NOMO-1 (cell line): ENCODE data around the gene AFP.
A peak's percentile ranks its signal among the peaks of the same experiment; 100 is the strongest.
"Not testable (repeated sequence)": the region's sequence is repeated elsewhere in the genome, so short reads cannot be mapped to it uniquely, and the experiment has no call there.

Source experiments
- DNase-seq, 2 experiments: peaks; one replicate each; lab custom pipeline; 2025; ENCODE audit not compliant: unreplicated experiment in 2 of 2; lab: John Stamatoyannopoulos, UW

The AFP gene

DNA sequence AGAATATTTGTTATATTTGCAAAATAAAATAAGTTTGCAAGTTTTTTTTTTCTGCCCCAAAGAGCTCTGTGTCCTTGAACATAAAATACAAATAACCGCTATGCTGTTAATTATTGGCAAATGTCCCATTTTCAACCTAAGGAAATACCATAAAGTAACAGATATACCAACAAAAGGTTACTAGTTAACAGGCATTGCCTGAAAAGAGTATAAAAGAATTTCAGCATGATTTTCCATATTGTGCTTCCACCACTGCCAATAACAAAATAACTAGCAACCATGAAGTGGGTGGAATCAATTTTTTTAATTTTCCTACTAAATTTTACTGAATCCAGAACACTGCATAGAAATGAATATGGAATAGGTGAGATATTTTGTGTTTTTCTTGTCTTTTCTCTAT lies at the start of gene AFP:
Gene AFP (plus strand): TSS at position 238 of the 400 bp plus-strand sequence. CDS start 42 bp downstream, at position 280.
- DNase-seq, result no peak

DNA sequence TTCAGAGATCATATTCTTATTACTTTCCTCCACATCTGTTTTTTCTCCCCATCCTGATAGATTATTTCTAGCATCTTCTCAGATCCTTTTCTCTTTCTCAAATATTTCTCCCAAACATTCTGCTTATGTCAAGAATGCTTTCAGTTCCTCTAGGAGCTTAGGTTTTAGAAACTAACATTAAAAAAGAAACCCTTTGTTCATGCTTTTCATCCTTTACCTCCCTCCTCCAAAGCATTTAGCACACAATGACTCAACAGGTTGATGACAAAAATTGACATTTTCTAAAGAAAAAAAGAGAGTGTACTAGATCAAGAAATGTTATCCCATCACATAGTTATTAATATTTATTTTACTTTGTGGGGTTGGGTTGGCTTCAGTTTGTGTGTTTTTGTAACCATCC lies 48.5 kb upstream of the AFP start:
- DNase-seq, result no peak

DNA sequence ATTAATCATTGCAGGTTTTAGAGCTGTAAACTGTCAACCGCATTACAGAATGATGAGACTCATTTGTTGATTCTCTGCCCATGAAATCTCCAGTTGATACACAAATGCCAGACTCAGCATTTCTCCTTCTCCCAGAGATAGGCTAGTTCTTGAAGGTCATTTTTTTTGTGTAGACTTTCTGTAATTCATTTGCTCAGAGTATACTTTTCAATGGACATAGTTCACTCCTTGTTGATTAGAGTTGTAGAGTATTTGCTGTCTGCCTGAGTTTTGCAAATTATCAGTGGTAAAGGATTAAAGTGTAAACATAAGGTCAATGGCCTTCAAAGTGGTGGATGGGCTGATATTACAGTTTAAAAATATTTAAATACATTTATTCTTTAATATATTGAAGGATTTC lies 47.1 kb upstream of the AFP start:
- DNase-seq, result no peak

DNA sequence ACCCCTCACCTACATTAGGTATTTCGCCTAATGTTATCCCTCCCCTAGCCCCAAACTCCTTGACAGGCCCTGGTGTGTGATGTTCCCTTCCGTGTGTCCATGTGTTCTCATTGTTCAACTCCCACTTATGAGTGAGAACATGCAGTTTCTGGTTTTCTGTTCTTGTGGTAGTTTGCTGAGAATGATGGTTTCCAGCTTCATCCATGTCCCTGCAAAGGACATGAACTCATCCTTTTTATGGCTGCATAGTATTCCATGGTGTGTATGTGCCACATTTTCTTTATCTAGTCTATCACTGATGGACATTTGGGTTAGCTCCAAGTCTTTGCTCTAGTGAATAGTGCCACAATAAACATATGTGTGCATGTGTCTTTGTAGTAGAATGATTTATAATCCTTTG lies 46.4 kb upstream of the AFP start:
- DNase-seq, result not testable (repeated sequence)

DNA sequence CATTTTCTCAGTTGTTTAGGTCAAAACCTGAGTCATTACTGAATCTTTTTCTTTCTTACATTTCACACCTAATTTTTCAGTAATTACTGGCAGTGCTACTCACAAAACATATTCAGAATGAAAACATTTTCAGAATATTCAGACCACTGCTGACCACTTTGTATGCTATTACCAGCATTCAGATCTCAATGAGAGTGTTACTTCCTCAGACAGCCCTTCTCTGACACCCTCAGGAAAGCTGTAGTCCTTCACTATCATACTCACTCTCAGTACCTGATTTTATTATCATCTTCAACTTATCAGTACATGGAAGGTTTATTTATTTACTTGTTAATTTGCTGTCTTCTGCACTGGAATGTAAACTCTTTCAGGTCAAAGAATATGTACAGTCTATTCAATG lies 44.2 kb upstream of the AFP start:
- no peak for DNase-seq

DNA sequence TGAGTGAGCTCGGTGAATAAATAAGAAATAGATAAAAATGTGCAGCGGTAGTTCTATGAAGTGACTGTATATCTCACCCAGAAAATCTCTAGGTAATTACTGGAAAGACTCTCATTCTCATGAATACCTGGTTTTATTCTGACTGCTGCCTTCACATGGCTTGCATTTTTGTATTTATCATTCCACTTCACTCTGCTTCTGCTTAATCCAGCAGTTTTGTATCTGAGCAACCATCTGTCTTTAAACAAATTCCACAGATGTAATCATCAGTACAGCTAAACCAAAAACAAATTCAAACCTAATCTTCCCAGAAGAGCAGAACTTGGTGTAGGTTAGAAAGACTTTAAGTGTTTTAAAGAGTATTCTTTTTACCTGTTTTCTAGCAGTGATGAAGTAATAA lies 43.1 kb upstream of the AFP start:
- DNase-seq, result no peak

DNA sequence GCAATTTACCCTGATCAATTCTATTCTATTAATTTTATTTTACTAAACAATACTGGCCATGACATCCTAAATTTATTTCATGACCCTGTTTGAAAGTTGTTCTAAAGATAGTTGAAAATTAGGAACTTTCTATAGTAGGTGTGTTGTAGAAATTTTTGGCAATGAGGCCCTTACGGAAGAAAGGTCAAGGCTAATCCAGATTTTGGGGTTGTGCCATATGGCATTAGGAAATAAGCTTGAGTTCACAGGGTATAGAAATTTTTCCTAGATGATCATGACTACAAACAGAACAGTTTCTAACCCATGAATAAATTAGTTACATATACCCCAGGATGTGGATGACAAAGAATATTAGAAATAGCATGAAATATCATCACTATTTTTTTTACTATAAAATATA lies 39.7 kb upstream of the AFP start:
- DNase-seq, result no peak

DNA sequence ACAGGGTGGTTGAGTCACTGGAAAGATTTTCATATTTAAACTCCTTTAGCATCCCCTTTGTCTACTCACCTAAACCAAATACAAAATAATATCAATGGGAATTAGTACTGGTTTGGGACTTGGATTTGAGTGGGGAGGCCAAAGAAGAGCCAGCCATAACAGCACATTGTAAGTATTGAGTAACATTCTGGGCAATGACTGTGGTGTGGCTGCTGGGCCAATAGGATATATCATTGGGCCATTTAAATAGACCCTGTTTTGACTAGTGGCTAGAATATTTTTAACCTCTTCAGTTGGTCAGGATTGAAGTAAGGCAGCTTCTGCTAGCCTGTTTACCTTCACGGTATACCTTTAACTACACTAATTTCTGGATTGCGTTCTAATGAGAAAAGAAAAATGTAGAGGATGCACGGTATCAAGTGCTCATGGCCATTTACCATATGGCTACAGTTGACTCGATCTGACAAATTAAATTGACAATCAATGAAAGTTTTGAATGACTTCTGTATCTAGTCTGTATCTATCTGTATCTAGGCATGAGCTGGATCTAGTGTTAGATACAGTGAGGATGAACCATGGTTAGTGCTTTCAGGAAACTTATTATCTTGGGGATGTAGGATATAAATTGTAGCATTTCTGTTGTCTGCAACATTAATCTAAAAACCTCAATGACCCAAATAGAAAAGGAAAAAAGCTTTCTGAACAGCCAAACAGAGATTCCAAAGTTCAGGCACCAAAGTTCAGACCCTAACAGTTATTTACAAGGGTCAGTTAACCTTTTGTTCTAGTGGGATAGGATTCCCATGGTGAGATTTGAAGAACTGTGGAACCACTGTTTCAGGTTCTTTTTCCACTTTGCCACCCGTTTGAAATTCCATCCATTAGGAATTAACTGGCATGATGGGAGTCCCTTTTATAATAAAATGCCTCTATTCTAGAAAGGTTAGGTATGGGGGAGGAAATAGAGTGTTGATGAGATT lies 38.7 kb upstream of the AFP start:
- DNase-seq, result no peak

DNA sequence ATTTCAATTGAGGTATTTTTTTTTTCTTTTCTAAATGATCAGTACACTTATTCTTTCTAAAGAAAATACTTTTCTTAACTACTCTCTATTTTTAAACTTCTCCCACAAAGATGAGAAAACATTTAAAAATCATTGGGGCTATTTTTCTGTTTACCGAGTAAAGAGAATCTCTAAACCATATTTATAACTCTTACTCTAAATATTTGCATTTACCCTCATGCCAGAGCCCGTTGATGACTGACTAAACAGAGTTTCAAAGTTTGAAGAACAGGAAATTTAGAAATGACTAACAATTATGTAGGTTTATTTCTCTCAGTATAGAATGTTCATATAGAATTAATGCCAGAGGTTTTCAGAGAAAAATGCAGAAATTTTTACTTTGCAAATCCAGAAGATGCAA lies 34.6 kb upstream of the AFP start:
- DNase-seq, result no peak

DNA sequence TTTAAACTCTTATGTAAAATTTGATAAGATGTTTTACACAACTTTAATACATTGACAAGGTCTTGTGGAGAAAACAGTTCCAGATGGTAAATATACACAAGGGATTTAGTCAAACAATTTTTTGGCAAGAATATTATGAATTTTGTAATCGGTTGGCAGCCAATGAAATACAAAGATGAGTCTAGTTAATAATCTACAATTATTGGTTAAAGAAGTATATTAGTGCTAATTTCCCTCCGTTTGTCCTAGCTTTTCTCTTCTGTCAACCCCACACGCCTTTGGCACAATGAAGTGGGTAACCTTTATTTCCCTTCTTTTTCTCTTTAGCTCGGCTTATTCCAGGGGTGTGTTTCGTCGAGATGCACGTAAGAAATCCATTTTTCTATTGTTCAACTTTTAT lies 32.0 kb upstream of the AFP start, which contains the start of gene ALB:
Gene ALB (plus strand): TSS at position 246 of the 400 bp plus-strand sequence. CDS start 41 bp downstream, at position 287.
- DNase-seq, result no peak

DNA sequence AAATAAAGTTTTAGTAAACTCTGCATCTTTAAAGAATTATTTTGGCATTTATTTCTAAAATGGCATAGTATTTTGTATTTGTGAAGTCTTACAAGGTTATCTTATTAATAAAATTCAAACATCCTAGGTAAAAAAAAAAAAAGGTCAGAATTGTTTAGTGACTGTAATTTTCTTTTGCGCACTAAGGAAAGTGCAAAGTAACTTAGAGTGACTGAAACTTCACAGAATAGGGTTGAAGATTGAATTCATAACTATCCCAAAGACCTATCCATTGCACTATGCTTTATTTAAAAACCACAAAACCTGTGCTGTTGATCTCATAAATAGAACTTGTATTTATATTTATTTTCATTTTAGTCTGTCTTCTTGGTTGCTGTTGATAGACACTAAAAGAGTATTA lies 31.6 kb upstream of the AFP start:
- DNase-seq, result no peak

DNA sequence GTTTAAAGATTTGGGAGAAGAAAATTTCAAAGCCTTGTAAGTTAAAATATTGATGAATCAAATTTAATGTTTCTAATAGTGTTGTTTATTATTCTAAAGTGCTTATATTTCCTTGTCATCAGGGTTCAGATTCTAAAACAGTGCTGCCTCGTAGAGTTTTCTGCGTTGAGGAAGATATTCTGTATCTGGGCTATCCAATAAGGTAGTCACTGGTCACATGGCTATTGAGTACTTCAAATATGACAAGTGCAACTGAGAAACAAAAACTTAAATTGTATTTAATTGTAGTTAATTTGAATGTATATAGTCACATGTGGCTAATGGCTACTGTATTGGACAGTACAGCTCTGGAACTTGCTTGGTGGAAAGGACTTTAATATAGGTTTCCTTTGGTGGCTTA lies 30.9 kb upstream of the AFP start:
- no peak for DNase-seq

DNA sequence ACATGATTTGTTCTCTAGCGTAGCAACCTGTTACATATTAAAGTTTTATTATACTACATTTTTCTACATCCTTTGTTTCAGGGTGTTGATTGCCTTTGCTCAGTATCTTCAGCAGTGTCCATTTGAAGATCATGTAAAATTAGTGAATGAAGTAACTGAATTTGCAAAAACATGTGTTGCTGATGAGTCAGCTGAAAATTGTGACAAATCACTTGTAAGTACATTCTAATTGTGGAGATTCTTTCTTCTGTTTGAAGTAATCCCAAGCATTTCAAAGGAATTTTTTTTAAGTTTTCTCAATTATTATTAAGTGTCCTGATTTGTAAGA lies 29.5 kb upstream of the AFP start:
- no peak for DNase-seq

DNA sequence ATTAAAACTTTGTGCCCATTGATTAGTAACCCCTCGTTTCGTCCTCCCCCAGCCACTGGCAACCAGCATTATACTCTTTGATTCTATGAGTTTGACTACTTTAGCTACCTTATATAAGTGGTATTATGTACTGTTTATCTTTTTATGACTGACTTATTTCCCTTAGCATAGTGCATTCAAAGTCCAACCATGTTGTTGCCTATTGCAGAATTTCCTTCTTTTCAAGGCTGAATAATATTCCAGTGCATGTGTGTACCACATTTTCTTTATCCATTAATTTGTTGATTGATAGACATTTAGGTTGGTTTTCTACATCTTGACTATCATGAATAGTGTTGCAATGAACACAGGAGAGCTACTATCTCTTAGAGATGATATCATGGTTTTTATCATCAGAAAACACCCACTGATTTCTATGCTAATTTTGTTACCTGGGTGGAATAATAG lies 28.8 kb upstream of the AFP start:
- no peak for DNase-seq

DNA sequence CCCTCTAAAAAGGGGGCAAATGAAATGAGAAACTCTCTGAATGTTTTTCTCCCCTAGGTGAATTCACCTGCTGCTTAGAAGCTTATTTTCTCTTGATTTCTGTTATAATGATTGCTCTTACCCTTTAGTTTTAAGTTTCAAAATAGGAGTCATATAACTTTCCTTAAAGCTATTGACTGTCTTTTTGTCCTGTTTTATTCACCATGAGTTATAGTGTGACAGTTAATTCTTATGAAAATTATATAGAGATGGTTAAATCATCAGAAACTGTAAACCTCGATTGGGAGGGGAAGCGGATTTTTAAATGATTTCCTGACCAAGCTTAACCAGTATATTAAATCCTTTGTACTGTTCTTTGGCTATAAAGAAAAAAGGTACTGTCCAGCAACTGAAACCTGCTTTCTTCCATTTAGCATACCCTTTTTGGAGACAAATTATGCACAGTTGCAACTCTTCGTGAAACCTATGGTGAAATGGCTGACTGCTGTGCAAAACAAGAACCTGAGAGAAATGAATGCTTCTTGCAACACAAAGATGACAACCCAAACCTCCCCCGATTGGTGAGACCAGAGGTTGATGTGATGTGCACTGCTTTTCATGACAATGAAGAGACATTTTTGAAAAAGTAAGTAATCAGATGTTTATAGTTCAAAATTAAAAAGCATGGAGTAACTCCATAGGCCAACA lies 27.7 kb upstream of the AFP start:
- DNase-seq, result no peak

DNA sequence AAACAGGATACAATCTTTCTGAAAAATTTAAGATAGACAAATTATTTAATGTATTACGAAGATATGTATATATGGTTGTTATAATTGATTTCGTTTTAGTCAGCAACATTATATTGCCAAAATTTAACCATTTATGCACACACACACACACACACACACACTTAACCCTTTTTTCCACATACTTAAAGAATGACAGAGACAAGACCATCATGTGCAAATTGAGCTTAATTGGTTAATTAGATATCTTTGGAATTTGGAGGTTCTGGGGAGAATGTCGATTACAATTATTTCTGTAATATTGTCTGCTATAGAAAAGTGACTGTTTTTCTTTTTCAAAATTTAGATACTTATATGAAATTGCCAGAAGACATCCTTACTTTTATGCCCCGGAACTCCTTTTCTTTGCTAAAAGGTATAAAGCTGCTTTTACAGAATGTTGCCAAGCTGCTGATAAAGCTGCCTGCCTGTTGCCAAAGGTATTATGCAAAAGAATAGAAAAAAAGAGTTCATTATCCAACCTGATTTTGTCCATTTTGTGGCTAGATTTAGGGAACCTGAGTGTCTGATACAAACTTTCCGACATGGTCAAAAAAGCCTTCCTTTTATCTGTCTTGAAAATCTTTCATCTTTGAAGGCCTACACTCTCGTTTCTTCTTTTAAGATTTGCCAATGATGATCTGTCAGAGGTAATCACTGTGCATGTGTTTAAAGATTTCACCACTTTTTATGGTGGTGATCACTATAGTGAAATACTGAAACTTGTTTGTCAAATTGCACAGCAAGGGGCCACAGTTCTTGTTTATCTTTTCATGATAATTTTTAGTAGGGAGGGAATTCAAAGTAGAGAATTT lies 26.8 kb upstream of the AFP start:
- DNase-seq, result peak in 1 of 2 experiments; percentile 2

DNA sequence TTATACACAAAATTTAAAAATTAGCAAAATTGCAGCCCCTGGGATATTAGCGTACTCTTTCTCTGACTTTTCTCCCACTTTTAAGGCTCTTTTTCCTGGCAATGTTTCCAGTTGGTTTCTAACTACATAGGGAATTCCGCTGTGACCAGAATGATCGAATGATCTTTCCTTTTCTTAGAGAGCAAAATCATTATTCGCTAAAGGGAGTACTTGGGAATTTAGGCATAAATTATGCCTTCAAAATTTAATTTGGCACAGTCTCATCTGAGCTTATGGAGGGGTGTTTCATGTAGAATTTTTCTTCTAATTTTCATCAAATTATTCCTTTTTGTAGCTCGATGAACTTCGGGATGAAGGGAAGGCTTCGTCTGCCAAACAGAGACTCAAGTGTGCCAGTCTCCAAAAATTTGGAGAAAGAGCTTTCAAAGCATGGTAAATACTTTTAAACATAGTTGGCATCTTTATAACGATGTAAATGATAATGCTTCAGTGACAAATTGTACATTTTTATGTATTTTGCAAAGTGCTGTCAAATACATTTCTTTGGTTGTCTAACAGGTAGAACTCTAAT lies 26.0 kb upstream of the AFP start:
- no peak for DNase-seq

DNA sequence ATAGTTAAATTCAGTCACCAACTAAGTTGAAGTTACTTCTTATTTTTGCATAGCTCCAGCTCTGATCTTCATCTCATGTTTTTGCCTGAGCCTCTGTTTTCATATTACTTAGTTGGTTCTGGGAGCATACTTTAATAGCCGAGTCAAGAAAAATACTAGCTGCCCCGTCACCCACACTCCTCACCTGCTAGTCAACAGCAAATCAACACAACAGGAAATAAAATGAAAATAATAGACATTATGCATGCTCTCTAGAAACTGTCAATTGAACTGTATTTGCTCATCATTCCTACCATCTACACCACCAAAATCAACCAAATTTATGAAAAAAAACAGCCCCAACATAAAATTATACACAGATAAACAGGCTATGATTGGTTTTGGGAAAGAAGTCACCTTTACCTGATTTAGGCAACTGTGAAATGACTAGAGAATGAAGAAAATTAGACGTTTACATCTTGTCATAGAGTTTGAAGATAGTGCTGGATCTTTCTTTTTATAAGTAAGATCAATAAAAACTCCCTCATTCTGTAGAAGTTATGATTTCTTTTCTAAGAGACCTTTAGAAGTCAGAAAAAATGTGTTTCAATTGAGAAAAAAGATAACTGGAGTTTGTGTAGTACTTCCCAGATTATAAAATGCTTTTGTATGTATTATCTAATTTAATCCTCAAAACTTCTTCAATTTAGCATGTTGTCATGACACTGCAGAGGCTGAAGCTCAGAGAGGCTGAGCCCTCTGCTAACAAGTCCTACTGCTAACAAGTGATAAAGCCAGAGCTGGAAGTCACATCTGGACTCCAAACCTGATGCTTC lies 24.9 kb upstream of the AFP start:
- DNase-seq, result no peak

DNA sequence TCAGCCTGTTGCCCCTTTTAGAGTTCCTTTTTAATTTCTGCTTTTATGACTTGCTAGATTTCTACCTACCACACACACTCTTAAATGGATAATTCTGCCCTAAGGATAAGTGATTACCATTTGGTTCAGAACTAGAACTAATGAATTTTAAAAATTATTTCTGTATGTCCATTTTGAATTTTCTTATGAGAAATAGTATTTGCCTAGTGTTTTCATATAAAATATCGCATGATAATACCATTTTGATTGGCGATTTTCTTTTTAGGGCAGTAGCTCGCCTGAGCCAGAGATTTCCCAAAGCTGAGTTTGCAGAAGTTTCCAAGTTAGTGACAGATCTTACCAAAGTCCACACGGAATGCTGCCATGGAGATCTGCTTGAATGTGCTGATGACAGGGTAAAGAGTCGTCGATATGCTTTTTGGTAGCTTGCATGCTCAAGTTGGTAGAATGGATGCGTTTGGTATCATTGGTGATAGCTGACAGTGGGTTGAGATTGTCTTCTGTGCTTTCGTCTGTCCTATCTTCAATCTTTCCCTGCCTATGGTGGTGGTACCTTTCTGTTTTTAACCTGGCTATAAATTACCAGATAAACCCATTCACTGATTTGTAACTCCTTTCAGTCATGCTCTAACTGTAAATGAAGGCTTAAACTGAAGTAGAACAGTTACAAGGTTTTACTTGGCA lies 24.1 kb upstream of the AFP start:
- DNase-seq, result no peak
